GM23248 (cell line): ENCODE measurements around the gene IGF2.

Experiments used
- EZH2 ChIP-seq: fragments of 200-600 bp; sonication (generic); IDR thresholded peaks from 2 replicates; pipeline ENCODE4 v1.6.1; 2018; ENCODE audit warnings: antibody characterized with exemption, mild to moderate bottlenecking; ENCODE audit not compliant: insufficient read depth, poor library complexity, severe bottlenecking
- EZH2phosphoT487 ChIP-seq: fragments of 200-600 bp; sonication (generic); IDR thresholded peaks from 2 replicates; pipeline ENCODE4 v1.6.1; 2018; ENCODE audit warnings: antibody characterized with exemption, moderate library complexity, mild to moderate bottlenecking, low read depth; ENCODE audit not compliant: insufficient read depth

DNA sequence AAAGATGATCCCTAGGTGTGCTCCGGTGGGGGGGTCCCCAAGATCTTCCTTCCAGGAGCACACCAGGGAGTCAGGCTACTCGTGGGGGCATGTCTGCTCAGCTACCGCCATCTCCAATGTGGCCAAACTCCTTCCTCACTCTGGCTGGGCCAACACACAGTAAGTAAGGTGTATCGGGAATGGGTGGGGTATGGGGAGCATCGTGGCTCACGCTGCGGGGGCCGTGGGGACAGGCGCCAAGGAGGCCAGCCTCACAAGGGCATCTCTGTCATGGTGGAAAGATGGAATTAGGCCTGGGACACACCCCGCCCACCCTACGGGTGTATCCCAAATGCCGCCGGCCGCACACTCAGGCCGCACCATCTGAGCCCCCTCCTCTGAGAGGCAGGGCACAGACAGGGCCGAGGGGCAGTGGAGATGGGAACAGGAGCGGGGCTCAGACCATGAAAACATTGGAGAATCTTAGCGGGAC, 8.3 kb downstream of the IGF2 start:
- no peak for TF ChIP-seq EZH2
- no peak for TF ChIP-seq EZH2phosphoT487
